Thymus (tissue), 11 donors: ENCODE results near the gene COMMD9. TPM values are rescaled to one million over a fixed set of nuclear protein-coding genes. Genes with fewer than 3 reads are reported as not detected.

Experiments used
- DNase-seq, 9 donors: peaks; one replicate each; pipeline ENCODE4 v3.0.0-alpha.2; 2013; ENCODE audit warnings: low spot score in 9 of 9, low read depth in 6 of 9, missing footprints in 1 of 9
- H3K27ac ChIP-seq, 2 donors: one replicate each; pipeline ENCODE4 v1.5.1; 2013; ENCODE audit warnings: control low read depth in 1 of 2, low read depth in 1 of 2, low read length in 1 of 2, mild to moderate bottlenecking in 1 of 2, moderate library complexity in 1 of 2
- H3K27me3 ChIP-seq, 2 donors: one replicate each; pipeline ENCODE4 v1.5.1; 2013; ENCODE audit warnings: low read length in 1 of 2; ENCODE audit not compliant: control insufficient read depth in 2 of 2, insufficient read depth in 1 of 2
- H3K36me3 ChIP-seq, 2 donors: one replicate each; pipeline ENCODE4 v1.5.1; 2013; ENCODE audit warnings: low read length in 1 of 2, mild to moderate bottlenecking in 1 of 2, moderate library complexity in 1 of 2; ENCODE audit not compliant: control insufficient read depth in 2 of 2, insufficient read depth in 2 of 2
- H3K4me1 ChIP-seq, 2 donors: one replicate each; pipeline ENCODE4 v1.5.1; 2013; ENCODE audit warnings: low read length in 2 of 2; ENCODE audit not compliant: control insufficient read depth in 2 of 2, insufficient read depth in 2 of 2
- H3K4me3 ChIP-seq, 2 donors: one replicate each; pipeline ENCODE4 v1.5.1; 2013; ENCODE audit warnings: low read length in 2 of 2, control low read depth in 1 of 2, mild to moderate bottlenecking in 1 of 2
- H3K9me3 ChIP-seq, 2 donors: one replicate each; pipeline ENCODE4 v1.5.1; 2013; ENCODE audit warnings: low read length in 1 of 2, mild to moderate bottlenecking in 1 of 2; ENCODE audit not compliant: control insufficient read depth in 2 of 2, insufficient read depth in 1 of 2
- WGBS: extraction: QIAGEN DNeasy Blood & Tissue Kit; methylation state at CpG from one replicate; pipeline ENCODE4 v1.1.7; 2013; 5-methylcytosine and 5-hydroxymethylcytosine counted together
- polyA plus RNA-seq: library from polyadenylated mRNA; stranded (reverse); fragments of 200-250 nt; gene quantifications from one replicate; pipeline ENCODE4 v1.2.3, GENCODE V29; 2013
- total RNA-seq: library from RNA; stranded (reverse); fragments of 120-200 nt; gene quantifications from one replicate; pipeline ENCODE4 v1.2.4, GENCODE V29; 2013
- donor health status: healthy.

Gene COMMD9
- total and polyA plus RNA-seq, 2 donors = 31.9 to 63.6 TPM

GRCh38 chr11:36281850-36282249 lies 7.4 kb downstream of the COMMD9 start:
- Histone ChIP-seq H3K4me1 (no peaks in the 10 kb centered on the region), H3K36me3 (peaks cover 0 to 8% of the 10 kb centered on the region in 2 donors), H3K27me3 (no peaks in the 10 kb centered on the region), H3K27ac (no peak overlapping the region), H3K9me3 (peaks cover 0 to 4% of the 10 kb centered on the region in 2 donors), H3K4me3 (no peak overlapping the region)
- DNase-seq = no peak
- 99% methylated on average over 4 of the region's 4 CpGs for WGBS

GRCh38 chr11:36280531-36280930 lies 8.7 kb downstream of the COMMD9 start:
- 91% methylated on average over 1 of the region's 1 CpG for WGBS

DNA sequence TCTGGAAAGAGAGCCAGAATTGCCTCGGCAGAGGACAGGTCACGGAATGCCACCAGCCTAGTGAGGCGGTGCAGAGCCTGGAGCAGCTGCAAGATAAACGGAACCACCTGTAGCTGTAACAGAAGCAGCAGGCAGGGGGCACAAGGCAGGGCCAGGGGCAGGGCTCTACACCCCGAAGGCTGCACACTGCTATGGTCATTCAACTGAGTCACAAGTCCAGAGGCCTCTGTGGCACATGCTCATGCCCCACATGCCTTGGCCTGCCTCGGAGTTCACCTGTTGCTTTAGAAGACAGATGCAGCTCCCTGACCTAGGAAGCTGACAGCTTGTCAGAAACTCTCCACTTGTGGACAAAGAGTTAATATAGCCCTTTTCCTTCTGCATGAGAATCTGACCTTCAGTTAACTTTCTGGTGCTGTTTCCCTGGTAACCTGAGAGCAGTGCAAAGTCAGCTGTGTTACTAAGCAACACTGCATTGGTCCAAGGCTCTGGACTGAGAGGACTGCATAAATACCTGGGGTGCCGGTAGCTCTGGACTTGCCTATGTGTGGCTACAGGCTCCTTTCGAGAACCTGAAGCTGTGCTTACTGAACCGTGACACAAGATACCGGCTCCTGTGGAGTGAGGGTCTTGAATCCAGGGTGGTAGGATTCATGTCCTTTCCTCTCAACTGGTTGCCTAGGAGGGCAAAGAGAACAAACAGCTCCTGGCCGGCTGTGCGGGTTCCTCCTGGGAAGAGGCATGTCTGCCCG lies 10.5 kb downstream of the COMMD9 start:
- Histone ChIP-seq H3K27me3 (no peaks in the 10 kb centered on the region), H3K36me3 (peaks cover 4 to 20% of the 10 kb centered on the region in 2 donors), H3K27ac (no peak overlapping the region), H3K9me3 (peaks cover 0 to 4% of the 10 kb centered on the region in 2 donors), H3K4me1 (no peaks in the 10 kb centered on the region), H3K4me3 (no peak overlapping the region)
- 91% methylated on average over 13 of the region's 13 CpGs for WGBS
- no peak for DNase-seq

More at GRCh38 chr11:36280531-36280930, 8.7 kb downstream of the COMMD9 start:
- DNase-seq = no peak
- Histone ChIP-seq H3K27ac (no peak overlapping the region), H3K27me3 (no peaks in the 10 kb centered on the region), H3K36me3 (peaks cover 0 to 8% of the 10 kb centered on the region in 2 donors), H3K4me3 (no peak overlapping the region), H3K4me1 (no peaks in the 10 kb centered on the region), H3K9me3 (peaks cover 0 to 4% of the 10 kb centered on the region in 2 donors)

DNA sequence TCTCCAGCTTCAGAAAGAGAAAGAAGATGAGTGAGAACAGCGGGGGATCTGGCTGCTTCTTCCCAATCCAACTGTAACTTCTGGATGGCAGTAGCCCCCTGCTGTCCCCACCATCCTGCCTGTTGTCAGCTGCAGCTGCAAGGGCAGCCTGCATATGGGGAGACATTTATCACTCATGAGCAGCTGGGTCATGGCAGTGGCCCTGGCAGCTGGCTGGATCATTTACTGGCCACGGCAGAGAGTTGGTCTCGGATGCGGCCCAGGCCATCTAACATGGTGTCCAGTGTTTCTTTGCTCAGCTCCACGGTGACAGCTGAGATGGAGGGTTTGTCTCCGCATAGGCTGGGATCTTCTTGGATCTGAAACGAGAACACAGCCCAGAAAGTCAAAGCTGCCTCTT lies 14.8 kb downstream of the COMMD9 start:
- Histone ChIP-seq H3K9me3 (no peaks in the 10 kb centered on the region), H3K27ac (no peak overlapping the region), H3K4me3 (no peak overlapping the region), H3K36me3 (peaks cover 14 to 34% of the 10 kb centered on the region in 2 donors), H3K27me3 (no peaks in the 10 kb centered on the region), H3K4me1 (no peaks in the 10 kb centered on the region)
- no peak for DNase-seq
- WGBS = 98% methylated on average over 7 of the region's 7 CpGs

DNA sequence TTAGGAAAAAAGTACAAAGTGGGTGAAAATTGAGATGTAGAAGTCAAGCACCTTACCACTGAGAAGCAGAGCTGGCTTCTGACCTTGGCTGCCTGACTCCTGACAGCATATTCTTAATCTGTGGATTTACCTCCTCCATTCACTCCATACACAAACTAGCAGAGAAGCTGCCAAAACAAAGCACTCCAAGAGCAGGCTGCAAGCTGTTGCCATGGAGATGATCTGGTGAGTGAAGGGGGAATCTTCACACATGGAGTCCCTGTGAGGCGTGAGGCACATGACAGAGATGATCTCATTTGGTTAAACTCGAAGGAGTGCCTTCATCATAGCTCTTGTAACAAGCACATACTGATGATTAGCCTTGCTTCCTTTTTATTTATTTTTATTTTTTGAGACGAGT lies 16.1 kb downstream of the COMMD9 start:
- Histone ChIP-seq H3K27ac (no peak overlapping the region), H3K36me3 (peaks cover 14 to 26% of the 10 kb centered on the region in 2 donors), H3K9me3 (no peaks in the 10 kb centered on the region), H3K4me1 (no peaks in the 10 kb centered on the region), H3K27me3 (no peaks in the 10 kb centered on the region), H3K4me3 (no peak overlapping the region)
- 95% methylated on average over 3 of the region's 3 CpGs for WGBS
- no peak for DNase-seq

DNA sequence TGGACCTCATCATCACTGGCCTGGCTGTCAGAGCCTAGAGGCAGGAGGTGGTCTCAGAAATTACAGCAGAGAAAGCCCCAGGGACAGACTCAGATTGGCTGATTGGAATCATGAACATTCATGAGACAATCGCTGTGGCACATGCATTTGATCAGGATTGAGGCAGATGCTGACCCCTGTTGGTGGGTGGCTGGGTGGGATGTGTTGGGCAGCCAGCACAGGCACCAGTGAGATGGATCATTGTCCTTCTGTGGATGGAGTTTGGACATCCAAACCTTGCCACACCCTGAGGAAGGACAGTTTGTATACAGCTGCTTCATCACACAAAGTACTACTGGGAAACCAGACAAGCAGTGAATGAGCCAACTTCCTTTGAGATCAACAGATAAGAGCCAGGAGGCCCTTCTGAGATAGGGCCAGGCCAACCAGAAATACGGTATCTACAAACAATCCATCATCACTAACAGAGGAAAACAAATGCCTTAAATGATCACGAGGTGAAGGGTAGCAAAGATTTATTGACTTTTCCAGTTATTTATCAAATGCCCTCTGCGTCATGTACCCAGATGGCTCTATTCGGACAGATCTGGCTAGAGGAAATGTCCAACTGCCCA lies 17.3 kb downstream of the COMMD9 start:
- Histone ChIP-seq H3K27ac (no peak overlapping the region), H3K36me3 (peaks cover 14 to 26% of the 10 kb centered on the region in 2 donors), H3K9me3 (no peaks in the 10 kb centered on the region), H3K4me3 (no peak overlapping the region), H3K27me3 (no peaks in the 10 kb centered on the region), H3K4me1 (no peaks in the 10 kb centered on the region)
- DNase-seq = no peak
- 95% methylated on average over 5 of the region's 5 CpGs for WGBS

- no peak for DNase-seq
- no peaks in the 10 kb centered on the region for H3K4me1 ChIP-seq
- no peaks in the 10 kb centered on the region for H3K9me3 ChIP-seq
- peaks cover 0 to 2% of the 10 kb centered on the region in 2 donors for H3K27me3 ChIP-seq
- H3K36me3 ChIP-seq = peaks cover 14 to 26% of the 10 kb centered on the region in 2 donors
- WGBS = 97% methylated on average over 9 of the region's 9 CpGs
- no peak overlapping the region for H3K27ac ChIP-seq
- H3K4me3 ChIP-seq = no peak overlapping the region
These were observed 18.5 kb downstream of the COMMD9 start for GRCh38 chr11:36270701-36271100.

GRCh38 chr11:36268337-36268985 lies 20.8 kb downstream of the COMMD9 start:
- H3K36me3 ChIP-seq = peaks cover 7 to 12% of the 10 kb centered on the region in 2 donors
- no peak for DNase-seq
- H3K4me1 ChIP-seq = no peaks in the 10 kb centered on the region
- H3K4me3 ChIP-seq = no peak overlapping the region
- 78% methylated on average over 8 of the region's 8 CpGs for WGBS
- no peaks in the 10 kb centered on the region for H3K9me3 ChIP-seq
- no peak overlapping the region for H3K27ac ChIP-seq
- H3K27me3 ChIP-seq = peaks cover 0 to 2% of the 10 kb centered on the region in 2 donors

- WGBS = 73% methylated on average over 5 of the region's 5 CpGs
- no peaks in the 10 kb centered on the region for H3K4me1 ChIP-seq
- H3K36me3 ChIP-seq = peaks cover 0 to 4% of the 10 kb centered on the region in 2 donors
- no peak overlapping the region for H3K4me3 ChIP-seq
- DNase-seq = no peak
- no peak overlapping the region for H3K27ac ChIP-seq
- peaks cover 0 to 2% of the 10 kb centered on the region in 2 donors for H3K27me3 ChIP-seq
- H3K9me3 ChIP-seq = no peaks in the 10 kb centered on the region
These were observed 22.5 kb downstream of the COMMD9 start for GRCh38 chr11:36266767-36267166.
